Ramos (cell line): Measurements from ENCODE around the gene ZNF827.
"Not testable (repeated sequence)": the region's sequence is repeated elsewhere in the genome, so short reads cannot be mapped to it uniquely, and the experiment has no call there.

ENCODE experiments used
- in situ Hi-C: fragments of 300-500 bp; cut with MboI; formaldehyde crosslinking; loops from one replicate; pipeline ENCODE4 v1.14.3; 2022; ENCODE audit warnings: low sequenced_read_pairs; ENCODE audit not compliant: unreplicated experiment

ZNF827 gene

DNA sequence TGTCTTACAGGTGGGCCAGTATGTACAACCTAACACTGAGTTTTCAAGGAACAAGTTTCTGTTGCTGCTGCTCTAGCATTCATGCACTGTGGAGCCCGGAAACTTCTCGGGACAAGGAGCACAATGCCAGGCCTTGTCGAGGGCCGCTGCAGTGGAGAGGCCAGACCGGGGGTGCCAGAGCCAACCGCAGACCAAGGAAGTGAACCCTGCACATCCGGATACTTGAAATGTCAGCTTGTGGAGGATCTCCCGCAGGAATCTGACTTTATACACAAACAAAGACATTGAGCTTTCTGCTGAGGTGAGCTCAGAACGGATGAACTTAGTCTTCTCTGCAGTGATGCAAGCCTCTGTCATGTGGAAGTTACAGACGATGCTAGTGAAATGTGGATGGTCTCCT lies 99.5 kb downstream of the ZNF827 start:
- in situ Hi-C loops, result no loop called here

GRCh38 chr4:145832384-145832783 lies 106.2 kb downstream of the ZNF827 start:
- in situ Hi-C loops, result not testable (repeated sequence)

GRCh38 chr4:145830699-145831098 lies 107.9 kb downstream of the ZNF827 start:
- in situ Hi-C loops, result no loop called here

DNA sequence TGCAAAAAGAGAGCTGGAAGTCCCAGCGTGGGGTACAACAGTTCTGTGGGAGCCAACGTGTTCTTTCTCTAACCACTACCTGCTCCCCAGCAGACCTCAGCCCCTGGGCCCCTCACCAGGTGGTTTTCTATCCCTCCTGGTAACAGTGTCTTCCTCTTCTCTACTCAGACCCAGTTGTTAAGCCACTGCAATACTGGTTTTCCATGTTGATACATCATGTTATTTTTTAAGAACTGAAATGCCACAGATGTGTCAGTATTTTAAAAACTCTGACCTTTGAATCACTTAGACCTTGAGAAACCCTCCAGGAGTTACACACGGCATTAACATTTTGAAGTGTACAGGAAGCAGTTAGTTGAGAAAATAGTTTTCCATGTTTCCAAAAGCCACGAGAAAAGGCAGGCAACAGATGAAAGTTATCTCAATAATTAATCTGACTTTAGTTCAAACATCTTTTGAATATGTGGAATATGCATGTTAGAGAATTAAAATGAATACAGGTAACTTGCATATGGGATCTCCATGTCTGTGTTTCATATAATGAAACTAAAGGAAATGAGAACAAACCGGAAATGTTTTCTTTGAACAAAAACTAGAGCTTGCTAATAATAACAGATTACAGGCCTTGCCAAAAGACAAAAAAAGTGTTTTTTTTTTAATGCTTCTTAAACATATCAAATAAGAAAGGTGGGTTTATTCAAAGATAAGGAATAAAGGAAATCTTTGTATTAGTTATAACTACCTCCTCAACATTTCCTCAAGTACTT lies 108.8 kb downstream of the ZNF827 start:
- in situ Hi-C loops, result no loop called here

GRCh38 chr4:145828802-145829485 lies 109.7 kb downstream of the ZNF827 start:
- in situ Hi-C loops, result no loop called here

- in situ Hi-C loops, result no loop called here
Observed at GRCh38 chr4:145827885-145828284, 110.7 kb downstream of the ZNF827 start.

DNA sequence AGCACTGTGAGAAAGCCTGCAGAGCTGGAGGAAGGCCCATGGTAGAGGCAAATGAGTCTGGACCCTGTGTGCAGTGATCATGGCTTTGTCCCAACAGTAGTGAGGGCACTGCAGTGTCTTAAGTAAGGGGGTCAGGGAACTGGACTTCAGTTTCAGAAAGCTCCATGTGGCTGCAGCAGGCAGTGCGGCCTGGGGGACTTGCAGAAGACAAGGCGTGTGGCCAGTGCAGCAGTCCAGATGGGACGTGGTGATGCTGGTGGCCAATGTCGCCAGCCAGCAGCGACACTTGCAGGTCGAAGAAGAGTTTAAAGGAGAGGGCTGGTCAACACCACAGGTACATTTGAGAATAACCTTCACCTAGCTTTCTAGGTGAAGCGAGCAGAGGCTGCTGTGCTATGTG lies 113.4 kb downstream of the ZNF827 start:
- in situ Hi-C loops, result no loop called here

GRCh38 chr4:145824463-145824862 lies 114.2 kb downstream of the ZNF827 start:
- in situ Hi-C loops, result no loop called here

DNA sequence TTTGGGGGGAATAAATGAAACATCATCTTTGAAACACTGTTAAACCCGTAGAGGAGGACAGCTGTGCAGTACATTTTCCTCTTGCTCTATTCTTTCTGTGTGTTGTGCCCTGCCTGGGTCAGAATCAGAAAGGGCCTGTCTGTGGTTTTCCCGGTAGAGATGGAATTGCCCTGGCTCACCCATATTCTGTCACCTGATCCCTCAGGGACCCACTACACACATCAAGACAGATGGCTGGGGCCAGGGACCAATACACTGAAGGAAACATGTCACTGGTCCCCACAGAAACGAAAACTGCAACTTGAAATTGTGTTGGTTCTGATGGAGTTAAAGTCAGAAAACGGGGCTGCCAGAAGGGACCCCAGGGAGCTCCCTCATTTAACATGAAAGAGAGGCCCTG lies 114.9 kb downstream of the ZNF827 start:
- in situ Hi-C loops, result no loop called here

DNA sequence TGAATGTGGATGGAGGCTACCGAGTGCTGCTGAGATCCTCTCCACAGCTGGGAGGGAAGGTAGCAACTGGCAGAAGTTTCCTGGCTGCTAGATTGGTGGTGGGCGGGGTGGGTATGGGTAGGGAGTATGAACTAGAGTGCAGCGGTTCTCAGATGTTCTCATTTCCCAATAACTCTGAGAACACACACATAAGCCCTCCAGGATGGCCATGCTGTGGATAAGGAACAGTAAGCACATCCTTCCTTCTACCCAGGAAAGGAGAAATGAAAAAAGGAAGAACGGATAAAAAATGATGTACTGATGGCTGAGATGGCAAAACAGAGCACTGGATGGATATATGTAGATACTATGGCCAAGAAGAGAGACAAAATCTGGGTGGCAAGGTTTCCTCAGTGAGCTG lies 116.0 kb downstream of the ZNF827 start:
- in situ Hi-C loops, result no loop called here

DNA sequence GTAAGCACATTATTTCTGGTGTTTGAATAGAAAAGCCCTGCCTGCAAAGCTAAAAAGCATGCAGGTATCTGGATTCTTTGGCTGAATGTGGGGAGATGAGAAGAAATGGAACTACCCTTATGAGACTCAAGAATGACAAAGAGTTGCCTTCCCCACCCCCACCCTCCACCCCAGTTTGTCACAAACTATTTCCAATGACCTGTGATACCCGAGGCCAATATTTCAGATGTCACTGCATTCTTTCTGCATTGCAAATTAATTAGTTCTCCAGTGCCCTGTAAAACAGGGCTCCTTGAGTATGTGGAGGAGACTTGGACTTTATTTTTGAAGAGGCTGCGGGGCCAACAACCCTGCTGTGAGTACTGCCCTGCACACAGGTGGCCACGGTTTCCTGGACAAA lies 116.4 kb downstream of the ZNF827 start:
- in situ Hi-C loops, result no loop called here

DNA sequence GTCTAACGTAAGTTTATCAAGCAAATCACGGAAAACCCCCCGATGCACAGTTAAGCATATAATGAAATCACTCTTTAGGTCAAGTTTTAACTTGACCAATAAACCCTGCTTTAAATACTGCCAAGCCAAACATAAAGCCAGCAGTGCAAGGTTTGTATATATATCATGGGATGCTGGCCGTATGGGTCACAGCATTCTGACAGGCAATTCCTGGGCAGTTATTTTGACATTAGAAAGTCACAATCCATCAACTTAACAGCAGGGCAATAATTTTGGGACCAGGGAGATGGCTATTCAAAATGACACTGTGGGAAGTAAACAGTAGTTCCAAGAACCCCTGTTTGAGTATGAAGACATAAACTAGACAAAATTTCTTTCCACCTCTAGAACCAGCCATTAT lies 116.9 kb downstream of the ZNF827 start:
- in situ Hi-C loops, result no loop called here

GRCh38 chr4:145820407-145820806 lies 118.2 kb downstream of the ZNF827 start:
- in situ Hi-C loops, result no loop called here

DNA sequence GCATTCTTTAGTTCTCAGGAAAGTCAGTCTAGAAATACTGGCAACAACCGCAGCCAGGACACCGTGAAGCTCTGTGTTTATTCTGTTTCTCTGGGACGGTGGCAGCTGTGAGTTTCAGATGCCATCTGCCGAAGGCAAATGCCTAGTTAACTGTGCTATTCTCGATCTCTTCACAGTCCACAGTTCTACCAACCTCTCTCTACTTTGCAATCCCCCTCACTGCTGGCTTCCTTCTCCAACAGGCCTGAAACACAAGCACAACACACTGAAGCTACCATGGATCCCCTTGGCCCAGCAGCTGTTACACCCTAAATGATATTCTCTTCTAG lies 118.8 kb downstream of the ZNF827 start:
- in situ Hi-C loops, result no loop called here

DNA sequence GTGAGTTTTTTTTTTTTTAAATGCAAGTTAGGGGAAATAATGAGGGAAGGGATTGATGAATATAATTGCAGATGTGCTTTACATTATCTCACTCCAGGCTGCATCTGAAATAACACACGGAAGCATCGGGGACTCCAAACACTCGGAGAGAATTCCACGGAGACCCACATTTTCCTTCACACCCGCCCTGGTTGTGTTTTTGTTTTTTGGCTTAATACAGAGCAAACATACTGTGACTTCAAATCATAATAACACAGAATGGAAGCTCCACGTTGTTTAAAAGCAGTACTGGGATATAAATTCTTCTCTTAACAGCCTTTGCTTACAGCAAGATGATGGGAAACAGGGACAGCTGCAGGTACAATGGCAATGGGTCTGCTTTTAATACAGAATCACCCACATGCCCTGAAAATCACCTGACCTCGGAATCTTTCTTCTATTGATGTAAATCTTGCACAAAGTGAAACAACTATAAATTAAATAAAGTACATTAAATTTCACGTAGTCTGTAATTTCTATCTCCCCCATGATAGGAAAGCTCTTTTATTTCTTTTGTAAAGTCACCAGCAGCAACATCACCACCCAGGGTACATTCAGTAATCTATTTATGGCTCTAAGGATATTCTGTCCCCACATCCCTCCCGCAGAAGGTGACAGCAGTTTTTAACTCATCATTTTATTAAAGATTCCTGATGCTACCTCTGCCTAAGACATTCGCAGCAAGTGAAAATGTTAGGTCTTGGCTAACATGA lies 119.3 kb downstream of the ZNF827 start:
- in situ Hi-C loops, result no loop called here

GRCh38 chr4:145818011-145818410 lies 120.6 kb downstream of the ZNF827 start:
- in situ Hi-C loops, result no loop called here

DNA sequence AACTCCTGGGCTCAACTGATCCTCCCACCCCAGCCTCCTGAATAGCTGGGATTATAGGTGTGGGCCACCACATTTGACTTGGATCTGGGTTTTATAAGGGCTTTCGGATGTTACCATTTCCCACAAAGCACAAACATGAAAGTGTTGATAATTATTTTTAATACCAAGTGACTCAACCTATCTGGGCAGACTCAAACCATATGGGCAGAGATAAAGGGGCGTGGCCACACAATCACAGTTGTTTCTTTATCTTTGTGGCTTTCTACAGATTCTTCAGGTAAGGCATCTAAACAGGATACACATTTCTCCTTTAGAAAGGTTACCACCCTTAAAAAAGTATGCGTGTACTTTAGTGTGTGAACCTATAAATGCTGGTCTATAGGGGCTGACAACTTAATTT lies 122.5 kb downstream of the ZNF827 start:
- in situ Hi-C loops, result no loop called here

- in situ Hi-C loops, result no loop called here
Observed at GRCh38 chr4:145815626-145816025, 123.0 kb downstream of the ZNF827 start.

- in situ Hi-C loops, result no loop called here
Observed at GRCh38 chr4:145815027-145815612, 123.5 kb downstream of the ZNF827 start.

DNA sequence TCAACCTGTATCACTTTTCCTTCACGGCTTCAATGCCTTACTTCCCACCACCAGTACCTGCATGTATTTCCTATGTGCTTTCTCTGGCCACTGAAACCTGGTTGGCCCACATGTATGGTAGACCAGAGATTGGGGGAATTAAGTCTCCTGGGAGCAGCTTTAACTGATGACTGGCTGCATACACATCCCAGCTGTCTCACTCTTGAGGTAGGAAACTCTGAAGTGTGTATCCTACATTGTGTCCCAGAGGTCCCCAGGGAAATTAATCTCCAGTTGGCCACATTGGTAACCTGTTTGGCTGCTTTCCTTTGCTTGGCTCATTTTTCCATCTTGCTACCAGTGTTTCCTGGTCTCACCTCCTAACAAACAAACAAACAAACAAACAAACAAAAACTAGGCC lies 124.4 kb downstream of the ZNF827 start:
- in situ Hi-C loops, result no loop called here

DNA sequence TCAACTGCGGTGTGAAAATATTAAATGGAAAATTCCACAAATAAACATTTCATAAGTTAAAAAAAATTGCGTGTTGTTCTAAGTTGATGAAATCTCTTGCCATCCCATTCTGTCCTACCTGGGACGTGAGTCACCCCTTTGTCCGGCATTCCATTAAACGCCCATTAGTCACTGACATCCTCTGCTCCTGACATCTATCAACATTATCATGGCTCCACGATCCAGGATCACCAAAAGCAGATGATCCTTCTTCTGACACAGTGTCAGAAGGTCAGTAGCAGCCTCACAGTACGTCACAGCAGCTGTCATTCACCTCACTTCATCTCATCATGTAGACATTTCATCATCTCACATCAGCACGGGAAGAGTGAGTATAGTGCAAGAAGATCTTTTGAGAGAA lies 125.7 kb downstream of the ZNF827 start:
- in situ Hi-C loops, result no loop called here
